TTC549 (cell line): ENCODE results near the gene STK11IP.

Experiments
- FAIRE-seq: peaks from 2 replicates; lab custom pipeline; 2012; peaks lifted over from hg19 to GRCh38; lab: Jason Lieb, UNC

STK11IP gene

DNA sequence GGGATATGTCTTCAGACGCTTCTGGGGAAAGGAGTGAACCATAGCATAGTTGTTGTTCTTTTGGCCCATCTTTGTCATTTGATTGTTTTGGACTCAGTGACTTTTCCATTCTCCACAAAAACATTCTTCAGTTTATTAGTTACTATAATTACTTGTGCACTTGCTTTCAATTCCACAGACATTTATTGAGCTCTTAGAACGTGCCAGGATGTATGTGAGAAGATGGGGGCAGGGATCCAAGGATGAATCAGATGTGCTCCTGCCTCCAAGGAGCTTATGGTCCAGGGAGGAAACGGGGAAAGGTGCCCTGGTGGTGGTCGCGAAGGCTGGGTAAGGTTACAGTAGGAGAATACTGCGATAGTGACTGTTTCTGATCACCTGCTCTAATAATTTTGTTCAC lies 22.9 kb downstream of the STK11IP start:
- no peak for FAIRE-seq

GRCh38 chr2:219621935-219622334 lies 24.3 kb downstream of the STK11IP start:
- no peak for FAIRE-seq

GRCh38 chr2:219622472-219622871 lies 24.8 kb downstream of the STK11IP start:
- no peak for FAIRE-seq

GRCh38 chr2:219624565-219624964 lies 26.9 kb downstream of the STK11IP start:
- no peak for FAIRE-seq

DNA sequence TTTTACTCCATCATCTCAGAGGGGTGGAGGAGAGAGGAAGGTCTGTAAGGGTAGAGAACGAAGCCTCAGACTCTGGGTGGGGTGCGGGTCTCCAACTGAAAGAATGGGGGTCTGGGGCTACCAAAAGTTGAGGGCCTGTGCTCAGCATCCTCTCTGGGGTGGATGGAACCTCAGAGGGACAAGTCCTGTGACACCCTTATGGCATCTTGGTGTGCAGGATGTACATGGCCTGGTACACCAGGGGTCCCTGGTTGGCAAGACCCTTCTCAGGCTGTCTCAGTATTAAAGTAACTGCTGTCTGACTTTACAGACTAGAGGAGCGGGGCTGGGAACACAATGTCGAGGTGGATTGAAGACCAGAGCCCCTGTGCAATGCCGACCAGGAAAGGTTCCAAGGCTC lies 27.5 kb downstream of the STK11IP start:
- no peak for FAIRE-seq

- FAIRE-seq, result no peak
Observed at GRCh38 chr2:219626540-219626939, 28.9 kb downstream of the STK11IP start.

DNA sequence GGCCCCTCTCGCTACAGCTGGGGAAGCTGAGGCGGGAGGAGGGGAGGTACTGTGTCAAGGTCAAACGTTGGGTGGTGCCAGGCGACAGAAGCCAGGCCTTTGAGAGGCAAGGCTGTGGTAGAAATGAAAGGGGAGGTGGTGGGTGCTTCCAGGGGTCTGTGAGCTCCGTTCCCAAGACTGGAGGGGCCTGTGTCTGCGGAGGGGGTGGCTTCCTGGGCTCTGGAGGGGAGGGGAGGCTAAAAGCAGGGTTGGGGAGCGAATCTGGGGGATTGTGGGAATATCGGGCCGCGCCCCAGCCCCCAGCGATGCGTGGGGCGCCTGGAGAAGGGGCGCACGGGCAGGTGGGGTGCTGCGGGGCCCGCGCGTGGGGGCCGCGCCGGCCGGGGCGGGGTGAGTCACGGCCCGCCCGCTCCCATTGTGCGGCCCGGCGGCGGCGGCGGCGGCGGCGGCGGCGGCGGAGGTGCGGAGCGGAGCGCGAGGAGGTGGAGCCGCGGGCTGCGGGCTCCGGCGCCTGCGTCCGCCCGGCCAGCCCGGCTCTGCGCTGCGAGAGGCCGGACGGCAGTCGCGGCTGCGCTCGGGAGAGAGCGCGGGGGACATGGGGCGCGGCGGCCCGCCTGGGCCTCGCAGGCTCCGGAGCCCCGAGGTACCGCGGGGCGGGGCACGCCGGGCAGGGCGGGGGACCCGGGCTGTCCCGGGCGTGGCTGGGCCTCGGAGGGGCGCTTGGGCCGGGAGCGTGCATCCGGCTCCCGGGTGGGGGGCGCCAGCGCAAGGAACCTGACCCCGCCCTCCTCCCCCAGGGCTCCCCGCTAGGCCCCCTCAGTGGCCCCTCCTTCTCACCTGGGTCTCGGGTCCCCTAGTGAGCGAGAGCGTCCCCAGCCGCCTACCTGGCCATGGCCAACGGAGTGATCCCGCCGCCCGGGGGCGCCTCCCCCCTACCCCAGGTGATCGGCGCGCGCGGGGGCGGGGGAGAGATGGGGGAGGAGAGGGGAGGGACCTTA lies 29.7 kb downstream of the STK11IP start, which contains the start of gene SLC4A3:
Gene SLC4A3, plus strand, starts transcription at position 528 of the 998 bp plus-strand sequence. Its CDS starts 363 bp downstream, at position 891.
- FAIRE-seq, result no peak

DNA sequence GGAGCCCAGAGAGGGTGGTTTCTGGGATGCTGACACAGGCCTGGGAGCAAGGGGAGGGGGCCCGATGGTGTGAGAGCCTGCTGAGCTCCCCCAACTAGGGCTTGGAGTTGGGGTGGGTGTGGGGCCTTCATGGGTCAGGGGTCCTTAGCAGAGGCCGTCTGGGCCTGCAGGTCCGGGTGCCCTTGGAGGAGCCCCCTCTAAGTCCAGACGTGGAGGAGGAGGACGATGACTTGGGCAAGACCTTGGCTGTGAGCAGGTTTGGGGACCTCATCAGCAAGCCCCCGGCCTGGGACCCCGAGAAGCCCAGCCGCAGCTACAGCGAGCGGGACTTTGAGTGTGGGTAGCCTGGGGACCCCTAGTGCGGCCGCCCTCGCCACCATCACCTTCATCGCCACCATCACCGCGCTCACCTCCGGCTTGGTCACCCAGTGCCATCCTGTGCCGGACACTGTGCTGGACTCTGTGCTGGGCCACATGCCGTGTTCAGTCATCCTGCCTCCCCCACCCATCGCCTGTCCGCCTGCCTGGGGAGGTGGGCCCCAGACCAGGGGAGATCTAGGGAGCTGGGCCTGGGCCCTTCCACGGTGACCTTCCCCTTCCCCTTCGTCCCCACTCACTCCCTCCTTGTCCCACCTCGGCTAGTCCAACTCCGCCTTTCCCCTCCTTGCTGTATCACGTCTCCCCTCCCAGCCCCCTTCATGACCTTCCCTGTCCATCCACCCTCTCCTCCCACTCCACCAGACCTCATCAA lies 30.8 kb downstream of the STK11IP start:
- FAIRE-seq, result no peak

GRCh38 chr2:219628986-219629901 lies 31.6 kb downstream of the STK11IP start:
- no peak for FAIRE-seq

GRCh38 chr2:219629976-219630695 lies 32.5 kb downstream of the STK11IP start:
- no peak for FAIRE-seq

GRCh38 chr2:219630770-219631405 lies 33.2 kb downstream of the STK11IP start:
- FAIRE-seq, result no peak

- FAIRE-seq, result no peak
Observed at GRCh38 chr2:219631406-219631891, 33.8 kb downstream of the STK11IP start.

GRCh38 chr2:219631904-219632759 lies 34.5 kb downstream of the STK11IP start:
- no peak for FAIRE-seq

- no peak for FAIRE-seq
Observed at GRCh38 chr2:219632760-219633105, 35.1 kb downstream of the STK11IP start.

- no peak for FAIRE-seq
Observed at GRCh38 chr2:219633276-219634065, 35.8 kb downstream of the STK11IP start.

DNA sequence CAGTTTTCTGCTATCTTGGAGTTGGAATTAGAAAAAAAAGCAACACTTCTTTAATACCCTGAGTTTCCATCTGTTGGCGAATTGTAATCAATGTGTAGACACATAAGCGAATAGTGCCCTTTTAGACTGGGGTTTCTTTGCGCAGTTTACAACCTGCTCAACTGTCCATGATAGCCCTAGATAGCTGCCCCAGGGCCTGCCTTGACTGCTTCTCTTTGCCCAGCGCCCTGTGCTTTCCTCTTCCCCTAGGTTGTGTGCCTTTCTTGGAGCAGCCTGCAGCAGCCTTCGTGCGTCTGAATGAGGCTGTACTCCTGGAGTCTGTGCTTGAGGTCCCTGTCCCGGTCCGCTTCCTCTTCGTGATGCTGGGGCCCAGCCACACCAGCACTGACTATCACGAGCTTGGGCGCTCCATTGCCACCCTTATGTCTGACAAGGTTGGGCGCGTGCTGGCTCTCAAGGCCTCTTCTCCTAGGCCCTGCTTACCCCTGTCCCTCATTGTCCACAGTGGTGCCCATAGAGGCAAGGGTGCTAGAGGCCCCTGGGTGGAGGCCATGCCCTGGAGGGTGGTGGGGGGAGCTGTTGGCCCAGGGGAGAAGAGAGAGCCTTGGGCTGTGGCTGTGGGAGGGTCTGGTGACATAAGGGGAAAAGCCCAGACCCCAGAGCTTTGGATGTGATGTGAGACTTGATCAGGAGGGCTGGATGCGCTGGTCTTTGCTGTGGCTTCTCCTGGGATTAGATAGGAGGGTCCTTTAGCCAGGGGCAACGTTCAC lies 36.7 kb downstream of the STK11IP start:
- no peak for FAIRE-seq

DNA sequence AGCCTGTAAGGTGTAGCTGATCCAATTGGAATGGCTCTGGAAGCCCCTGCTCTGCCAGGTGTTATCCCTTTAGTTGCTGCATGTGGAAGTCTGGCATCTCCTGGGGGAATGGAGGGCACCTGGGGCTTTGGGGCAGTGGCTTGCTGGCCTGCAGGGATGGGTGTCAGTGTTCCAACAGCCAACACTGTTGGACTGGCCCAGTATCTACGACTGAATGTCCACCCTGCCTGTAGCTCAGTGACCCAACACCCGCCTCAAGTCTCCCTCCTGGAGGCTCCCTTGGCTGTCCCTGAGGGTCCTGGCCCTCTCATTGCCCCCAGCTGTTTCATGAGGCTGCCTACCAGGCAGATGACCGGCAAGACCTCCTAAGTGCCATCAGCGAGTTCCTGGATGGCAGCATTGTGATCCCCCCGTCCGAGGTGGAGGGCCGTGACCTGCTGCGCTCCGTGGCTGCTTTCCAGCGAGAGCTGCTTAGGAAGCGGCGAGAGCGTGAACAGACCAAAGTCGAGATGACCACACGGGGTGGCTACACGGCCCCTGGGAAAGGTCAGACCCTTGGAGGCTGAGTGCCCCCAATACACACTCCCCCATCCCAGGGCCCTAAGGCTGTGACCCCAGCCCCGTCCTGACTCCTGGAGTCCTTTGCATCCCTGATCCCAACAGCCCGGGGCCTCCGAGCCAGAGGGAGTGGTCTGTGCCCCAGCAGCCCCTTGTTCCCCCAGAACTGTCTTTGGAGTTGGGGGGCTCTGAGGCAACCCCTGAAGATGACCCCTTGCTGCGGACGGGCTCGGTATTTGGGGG lies 37.5 kb downstream of the STK11IP start:
- no peak for FAIRE-seq
